ENCODE measurements around the gene LYPD3. TPM values are rescaled to one million over a fixed set of nuclear protein-coding genes. Genes with fewer than 3 reads are reported as not detected.

The LYPD3 gene
- total and polyA plus RNA-seq, 10 of the 15 experiments (the other 5 are each of a cell fraction or from before 2014, with no cell fraction given), result 0.03 to 0.28 (median 0.12) TPM; not detected in 6

DNA sequence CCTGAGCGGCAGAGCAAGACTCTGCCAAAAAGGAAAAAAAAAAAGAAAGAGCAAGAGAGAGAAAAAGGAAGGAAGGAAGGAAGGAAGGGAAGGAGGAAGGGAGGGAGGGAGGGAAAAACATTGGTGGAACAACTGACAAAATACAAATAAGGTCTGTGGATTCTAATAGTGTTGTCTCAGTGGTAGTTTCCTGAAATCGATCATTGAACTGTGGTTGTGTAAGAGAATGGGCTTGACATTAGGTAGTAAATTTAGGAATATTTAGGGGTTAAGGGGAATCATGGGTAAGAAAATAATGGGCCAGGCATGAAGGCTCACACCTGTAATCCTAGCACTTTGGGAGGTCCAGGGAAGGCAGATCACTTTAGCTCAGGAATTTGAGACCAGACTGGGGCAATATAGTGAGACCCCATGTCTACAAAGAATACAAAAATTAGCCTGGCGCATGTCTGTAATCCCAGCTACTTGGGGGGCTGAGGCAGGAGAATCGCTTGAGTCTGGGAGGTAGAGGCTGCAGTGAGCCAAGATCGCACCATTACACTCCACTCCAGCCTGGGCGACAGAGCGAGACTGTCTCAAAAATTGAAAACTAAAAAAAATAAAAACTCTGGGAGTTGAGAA, 24.7 kb upstream of the LYPD3 start:
- TF ChIP-seq SREBF2 (IDR thresholded peaks at IDR 0.05; ENCODE audit: low read length) (no peak), FOXM1 (IDR thresholded peaks at IDR 0.05; ENCODE audit: low read depth, low read length) (no peak)
- Histone ChIP-seq H3K4me3 (no peak overlapping the region), H4K20me1 (ENCODE audit: control insufficient read depth, insufficient read depth) (no peaks in the 10 kb centered on the region), H3K4me2 (ENCODE audit: control insufficient read depth, insufficient read depth) (no peak overlapping the region), H3K36me3 (ENCODE audit: control insufficient read depth in 2 of 2, insufficient read depth in 2 of 2, low read length in 1 of 2) (no peaks in the 10 kb centered on the region), H3K4me1 (ENCODE audit: control insufficient read depth, insufficient read depth, low read length) (no peaks in the 10 kb centered on the region), H3K27me3 (replicated peaks in 1 of 2; ENCODE audit: control insufficient read depth in 2 of 2, insufficient read depth in 2 of 2, low read length in 1 of 2) (no peaks in the 10 kb centered on the region), H2AFZ (ENCODE audit: control insufficient read depth, low read depth, low read length) (no peak overlapping the region), H3K27ac (ENCODE audit: control insufficient read depth, insufficient read depth) (no peak overlapping the region), H3K9me3 (replicated peaks; ENCODE audit: control insufficient read depth, insufficient read depth, low read length) (no peaks in the 10 kb centered on the region), H3K79me2 (ENCODE audit: control insufficient read depth, insufficient read depth, low read length) (no peaks in the 10 kb centered on the region), H3K9ac (ENCODE audit: control insufficient read depth, insufficient read depth, low read length) (no peak overlapping the region)
- ChIA-PET POLR2A (interaction anchor here (0.6 kb wide), 2 partner anchors 12 to 14 kb away, joined by 3 to 4 read pairs; partner anchors contain the start of gene PHLDB3), CTCF (interaction anchor here (0.9 to 3.1 kb wide), 3 partner anchors 30 to 855 kb away, joined by 3 to 13 read pairs (median 3); no protein-coding TSS in a partner anchor), RAD21 (ENCODE audit: unreplicated experiment) (no interaction called here), SMC1A (ENCODE audit: uncharacterized antibody, unreplicated experiment) (interaction anchor here (0.9 to 1.4 kb wide), 3 partner anchors 14 to 29 kb away, joined by 3 to 7 read pairs (median 3); partner anchors contain the start of gene PHLDB3)
- FAIRE-seq, result no peak
- DNase-seq (ENCODE audit: low read depth, low spot score), result no peak
- intact Hi-C loops (cut with micrococcal nuclease; ENCODE audit: unreplicated experiment), result no loop called here
- WGBS (ENCODE audit: insufficient coverage, insufficient replicate concordance, low lambda C conversion rate, missing lambda C conversion rate), result 100% methylated on average over 7 of the region's 7 CpGs
- no peak for ATAC-seq
- in situ Hi-C loops (cut with MboI), result no loop called here
- BruUV-seq (replicated peaks), result no TSS peak

DNA sequence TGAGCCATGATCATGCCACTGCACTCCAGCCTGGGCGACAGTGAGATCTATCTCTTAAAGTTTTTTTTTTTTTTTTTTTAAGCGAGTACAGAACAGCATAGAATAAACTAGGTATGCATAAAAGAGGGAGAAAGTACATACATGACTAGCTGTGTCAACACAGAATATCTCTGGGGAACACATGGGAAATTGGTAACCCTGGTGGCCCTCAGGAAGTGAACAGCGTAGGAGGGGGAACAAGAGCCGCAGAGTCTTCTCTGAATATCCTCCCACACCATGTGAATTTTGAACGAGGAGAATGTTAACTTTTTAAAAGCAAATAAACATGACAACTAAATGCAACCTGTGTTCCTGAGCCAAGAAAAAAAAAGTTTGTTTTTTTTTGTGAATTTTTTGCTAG, 23.9 kb upstream of the LYPD3 start:
- Histone ChIP-seq H3K4me2 (ENCODE audit: control insufficient read depth, insufficient read depth) (no peak overlapping the region), H3K36me3 (ENCODE audit: control insufficient read depth in 2 of 2, insufficient read depth in 2 of 2, low read length in 1 of 2) (no peaks in the 10 kb centered on the region), H3K4me1 (ENCODE audit: control insufficient read depth, insufficient read depth, low read length) (no peaks in the 10 kb centered on the region), H3K79me2 (ENCODE audit: control insufficient read depth, insufficient read depth, low read length) (no peaks in the 10 kb centered on the region), H4K20me1 (ENCODE audit: control insufficient read depth, insufficient read depth) (no peaks in the 10 kb centered on the region), H3K4me3 (no peak overlapping the region), H3K9ac (ENCODE audit: control insufficient read depth, insufficient read depth, low read length) (no peak overlapping the region), H2AFZ (ENCODE audit: control insufficient read depth, low read depth, low read length) (no peak overlapping the region), H3K27me3 (replicated peaks in 1 of 2; ENCODE audit: control insufficient read depth in 2 of 2, insufficient read depth in 2 of 2, low read length in 1 of 2) (no peaks in the 10 kb centered on the region), H3K27ac (ENCODE audit: control insufficient read depth, insufficient read depth) (no peak overlapping the region), H3K9me3 (replicated peaks; ENCODE audit: control insufficient read depth, insufficient read depth, low read length) (no peaks in the 10 kb centered on the region)
- DNase-seq (ENCODE audit: low read depth, low spot score) (peak; percentile 44), ATAC-seq (no peak), FAIRE-seq (no peak)
- RAD21 ChIA-PET (ENCODE audit: unreplicated experiment), result no interaction called here
- intact Hi-C loops (cut with micrococcal nuclease; ENCODE audit: unreplicated experiment) (no loop called here), in situ Hi-C loops (cut with MboI) (no loop called here)
- whole genome bisulfite sequencing (ENCODE audit: insufficient coverage, insufficient replicate concordance, low lambda C conversion rate, missing lambda C conversion rate), result 1% methylated on average over 5 of the region's 5 CpGs
- no TSS peak for BruUV-seq (replicated peaks)
- CTCF ChIA-PET, result interaction anchor here (1.5 to 3.1 kb wide), 2 partner anchors 31 to 42 kb away, joined by 3 to 13 read pairs; no protein-coding TSS in a partner anchor
- POLR2A ChIA-PET, result interaction anchor here (0.6 kb wide), 1 partner anchor 13 kb away, joined by 4 read pairs; no protein-coding TSS in a partner anchor
- SMC1A ChIA-PET (ENCODE audit: uncharacterized antibody, unreplicated experiment), result interaction anchor here (1.4 kb wide), 1 partner anchor 30 kb away, joined by 7 read pairs; no protein-coding TSS in a partner anchor
- TF ChIP-seq TCF3 (IDR thresholded peaks at IDR 0.05; ENCODE audit: borderline replicate concordance, insufficient read depth, low read depth, low read length) (no peak), BCL3 (IDR thresholded peaks at IDR 0.05; ENCODE audit: borderline replicate concordance, insufficient read depth, low read depth, low read length, poor library complexity, severe bottlenecking) (peak; percentile 73), KLF5 (IDR thresholded peaks at IDR 0.05; ENCODE audit: partially characterized antibody) (no peak), PAX5 (IDR thresholded peaks at IDR 0.05; ENCODE audit: borderline replicate concordance, low read depth, low read length) (0 out of 2 replicates have a peak, but pooled peaks have one; percentile 14), NFXL1 (IDR thresholded peaks at IDR 0.05; ENCODE audit: borderline replicate concordance) (no peak), NR2C1 (IDR thresholded peaks at IDR 0.05) (no peak), ATF7 (IDR thresholded peaks at IDR 0.05; ENCODE audit: low read depth) (no peak), ATF2 (IDR thresholded peaks at IDR 0.05; ENCODE audit: low read length) (peak; percentile 44; the same call in 1 of the 2 replicates), DPF2 (IDR thresholded peaks at IDR 0.05) (no peak), ZZZ3 (IDR thresholded peaks at IDR 0.05; ENCODE audit: control insufficient read depth, insufficient read length, low read depth) (no peak)
- TF ChIP-seq, protein P1, sequence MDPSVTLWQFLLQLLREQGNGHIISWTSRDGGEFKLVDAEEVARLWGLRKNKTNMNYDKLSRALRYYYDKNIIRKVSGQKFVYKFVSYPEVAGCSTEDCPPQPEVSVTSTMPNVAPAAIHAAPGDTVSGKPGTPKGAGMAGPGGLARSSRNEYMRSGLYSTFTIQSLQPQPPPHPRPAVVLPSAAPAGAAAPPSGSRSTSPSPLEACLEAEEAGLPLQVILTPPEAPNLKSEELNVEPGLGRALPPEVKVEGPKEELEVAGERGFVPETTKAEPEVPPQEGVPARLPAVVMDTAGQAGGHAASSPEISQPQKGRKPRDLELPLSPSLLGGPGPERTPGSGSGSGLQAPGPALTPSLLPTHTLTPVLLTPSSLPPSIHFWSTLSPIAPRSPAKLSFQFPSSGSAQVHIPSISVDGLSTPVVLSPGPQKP (IDR thresholded peaks at IDR 0.05; ENCODE audit: low read depth, low read length), result no peak

Data from GM12878 (cell line).